H1 (cell line): ENCODE results near the gene HTR5A. TPM values are rescaled to one million over a fixed set of nuclear protein-coding genes. Genes with fewer than 3 reads are reported as not detected.

Source experiments
- BCL11A ChIP-seq, 2 experiments: IDR thresholded peaks; one replicate each; pipeline ENCODE4 v1.6.1; 2011; ENCODE audit warnings: low read depth in 2 of 2, low read length in 2 of 2, mild to moderate bottlenecking in 2 of 2
- CHD2 ChIP-seq: IDR thresholded peaks from 2 replicates; pipeline ENCODE4 v1.6.1; 2012; ENCODE audit warnings: low read length, improper control_type of control experiment
- CHD7 ChIP-seq: fragments of 300-600 bp; sonication (generic); IDR thresholded peaks from 2 replicates; pipeline ENCODE4 v1.7.1; 2012; ENCODE audit warnings: low read length, moderate library complexity, mild to moderate bottlenecking, inconsistent platforms; ENCODE audit not compliant: insufficient replicate concordance
- MAFK ChIP-seq: IDR thresholded peaks from 2 replicates; pipeline ENCODE4 v1.6.1; 2012; ENCODE audit warnings: low read depth, mild to moderate bottlenecking, improper control_type of control experiment, low read length
- POLR2AphosphoS5 ChIP-seq: IDR thresholded peaks from 2 replicates; pipeline ENCODE4 v1.6.1; 2011; ENCODE audit warnings: low read depth, low read length
- RNF2 ChIP-seq: fragments of 200-900, 300-1000 bp; sonication (generic); IDR thresholded peaks from 2 replicates; pipeline ENCODE4 v1.7.1; 2016; ENCODE audit warnings: borderline replicate concordance, low read depth, mild to moderate bottlenecking, antibody characterized with exemption, low read length; ENCODE audit not compliant: poor library complexity, severe bottlenecking; ENCODE audit errors: missing control alignments
- SP4 ChIP-seq: IDR thresholded peaks from 2 replicates; pipeline ENCODE4 v1.6.1; 2012; ENCODE audit warnings: low read length, inconsistent platforms
- SRF ChIP-seq: IDR thresholded peaks from 2 replicates; pipeline ENCODE4 v1.6.1; 2011; ENCODE audit warnings: mild to moderate bottlenecking, low read depth, low read length, moderate library complexity
- ZNF274 ChIP-seq: IDR thresholded peaks from 2 replicates; pipeline ENCODE4 v1.7.0; 2012; ENCODE audit warnings: low read length, borderline replicate concordance; ENCODE audit errors: extremely low read depth
- polyA plus RNA-seq, 7 experiments: library from polyadenylated mRNA; depleted of rRNA in 3 of 7; stranded (reverse) in 5 of 7; unstranded in 2 of 7; fragments of >200 nt in 5 of 7; fragments of 200-250 nt in 2 of 7; gene quantifications; 1 replicate in 5 of 7; 2 replicates in 1 of 7; 4 replicates in 1 of 7; pipeline versions ENCODE4 v1.2.1 to v1.2.3, GENCODE V29; 2011 to 2013; ENCODE audit warnings: missing spikeins in 2 of 7, mixed read lengths in 2 of 7
- total RNA-seq: library from RNA; stranded (reverse); fragmentation: NEBNext Ultra II Directional; extraction: Animal tissue kit (Norgen Biotek cat#: 25700); gene quantifications from 2 replicates; pipeline ENCODE4 v1.2.1, GENCODE V29; 2021
- TF ChIP-seq, protein P1 (sequence below): IDR thresholded peaks from 2 replicates; pipeline ENCODE4 v1.6.1; 2012; ENCODE audit warnings: low read length, inconsistent platforms

HTR5A gene
- total and polyA plus RNA-seq, 2 of the 8 experiments (the other 6 are each of a cell fraction or from before 2014, with no cell fraction given) = 0.02 TPM; not detected in 1

DNA sequence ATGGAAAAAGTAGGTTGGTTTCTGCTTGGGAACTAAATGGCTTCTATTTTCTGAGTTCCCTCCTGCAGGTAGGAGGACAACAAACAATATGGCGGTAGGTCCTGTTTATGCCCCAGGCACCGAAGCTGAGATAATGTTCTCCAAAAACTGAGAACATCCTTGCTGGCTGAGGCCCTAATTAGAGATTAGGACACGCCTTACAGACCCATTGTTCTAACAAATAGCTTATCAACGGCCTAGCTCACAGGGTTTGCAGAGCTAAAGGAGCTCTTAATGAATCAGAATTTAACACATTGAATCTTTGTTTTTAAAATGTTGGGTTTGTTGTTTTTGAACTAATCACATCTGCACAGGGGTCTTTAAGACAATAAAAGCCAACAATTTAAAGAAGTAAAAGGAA lies 37.0 kb downstream of the HTR5A start (continued):
- TF ChIP-seq CHD7 (no peak), SRF (no peak), POLR2AphosphoS5 (no peak), SP4 (no peak), BCL11A (IDR thresholded peaks at IDR 0.05; ENCODE audit: low read depth in 2 of 2, low read length in 2 of 2) (no peak), MAFK (no peak), RNF2 (no peak), CHD2 (no peak), ZNF274 (no peak)
- TF ChIP-seq, protein P1, sequence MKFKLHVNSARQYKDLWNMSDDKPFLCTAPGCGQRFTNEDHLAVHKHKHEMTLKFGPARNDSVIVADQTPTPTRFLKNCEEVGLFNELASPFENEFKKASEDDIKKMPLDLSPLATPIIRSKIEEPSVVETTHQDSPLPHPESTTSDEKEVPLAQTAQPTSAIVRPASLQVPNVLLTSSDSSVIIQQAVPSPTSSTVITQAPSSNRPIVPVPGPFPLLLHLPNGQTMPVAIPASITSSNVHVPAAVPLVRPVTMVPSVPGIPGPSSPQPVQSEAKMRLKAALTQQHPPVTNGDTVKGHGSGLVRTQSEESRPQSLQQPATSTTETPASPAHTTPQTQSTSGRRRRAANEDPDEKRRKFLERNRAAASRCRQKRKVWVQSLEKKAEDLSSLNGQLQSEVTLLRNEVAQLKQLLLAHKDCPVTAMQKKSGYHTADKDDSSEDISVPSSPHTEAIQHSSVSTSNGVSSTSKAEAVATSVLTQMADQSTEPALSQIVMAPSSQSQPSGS = no peak
